Gastroesophageal sphincter (tissue), 3 donors: ENCODE data around the gene CHD6.

Source experiments
- POLR2A ChIP-seq, 2 donors: fragments of 450-650 bp; IDR thresholded peaks; one replicate each; pipeline ENCODE4 v1.6.1; 2017; ENCODE audit warnings: antibody characterized with exemption in 2 of 2, mild to moderate bottlenecking in 2 of 2, moderate library complexity in 1 of 2
- POLR2AphosphoS5 ChIP-seq: sonication (generic); formaldehyde crosslinking; IDR thresholded peaks from one replicate; pipeline ENCODE4 v1.6.1; 2017; ENCODE audit warnings: antibody characterized with exemption
- TF ChIP-seq, protein P1 (sequence below), 4 experiments: fragments of 200-600 bp in 2 of 4; fragments of 450-650 bp in 2 of 4; sonication (generic) in 1 of 4; IDR thresholded peaks; one replicate each; pipeline ENCODE4 v1.5.1; 2017 to 2019; ENCODE audit warnings: antibody characterized with exemption in 4 of 4, mild to moderate bottlenecking in 2 of 4, moderate library complexity in 2 of 4

DNA sequence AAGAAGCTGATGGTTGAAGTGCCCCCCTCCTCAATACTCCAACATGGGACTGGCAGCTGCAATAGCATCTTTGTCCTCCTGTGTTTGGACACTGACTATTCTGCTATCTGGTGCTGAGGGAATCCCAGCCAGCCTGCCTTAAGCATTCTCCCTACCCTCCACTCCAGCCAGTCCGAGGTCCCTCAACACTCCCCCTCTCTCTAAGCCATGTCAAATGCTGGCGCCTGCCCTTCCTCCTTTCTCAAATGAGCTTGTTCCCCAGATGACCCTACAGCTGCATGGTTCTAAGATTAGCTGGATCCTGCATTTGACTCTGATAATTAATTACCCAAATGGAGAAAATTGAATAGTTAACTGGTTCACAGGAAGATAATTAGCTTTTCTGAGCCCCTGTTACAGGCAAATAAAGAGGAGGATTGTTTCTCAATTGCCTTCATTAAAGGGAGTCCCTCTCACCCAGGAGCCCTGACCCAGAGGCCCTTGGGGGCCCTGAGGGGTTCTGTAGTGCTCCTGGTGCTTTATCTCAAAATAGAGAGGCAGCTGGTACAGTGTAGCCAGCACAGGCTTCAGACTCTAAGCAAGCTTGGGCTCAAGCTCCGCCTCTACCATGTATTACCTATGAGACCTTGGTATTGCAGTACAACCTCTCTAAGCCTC lies 37.9 kb upstream of the CHD6 start:
- TF ChIP-seq, protein P1, sequence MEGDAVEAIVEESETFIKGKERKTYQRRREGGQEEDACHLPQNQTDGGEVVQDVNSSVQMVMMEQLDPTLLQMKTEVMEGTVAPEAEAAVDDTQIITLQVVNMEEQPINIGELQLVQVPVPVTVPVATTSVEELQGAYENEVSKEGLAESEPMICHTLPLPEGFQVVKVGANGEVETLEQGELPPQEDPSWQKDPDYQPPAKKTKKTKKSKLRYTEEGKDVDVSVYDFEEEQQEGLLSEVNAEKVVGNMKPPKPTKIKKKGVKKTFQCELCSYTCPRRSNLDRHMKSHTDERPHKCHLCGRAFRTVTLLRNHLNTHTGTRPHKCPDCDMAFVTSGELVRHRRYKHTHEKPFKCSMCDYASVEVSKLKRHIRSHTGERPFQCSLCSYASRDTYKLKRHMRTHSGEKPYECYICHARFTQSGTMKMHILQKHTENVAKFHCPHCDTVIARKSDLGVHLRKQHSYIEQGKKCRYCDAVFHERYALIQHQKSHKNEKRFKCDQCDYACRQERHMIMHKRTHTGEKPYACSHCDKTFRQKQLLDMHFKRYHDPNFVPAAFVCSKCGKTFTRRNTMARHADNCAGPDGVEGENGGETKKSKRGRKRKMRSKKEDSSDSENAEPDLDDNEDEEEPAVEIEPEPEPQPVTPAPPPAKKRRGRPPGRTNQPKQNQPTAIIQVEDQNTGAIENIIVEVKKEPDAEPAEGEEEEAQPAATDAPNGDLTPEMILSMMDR (IDR thresholded peaks at IDR 0.05), result no peak
- TF ChIP-seq POLR2AphosphoS5 (no peak), POLR2A (IDR thresholded peaks at IDR 0.05) (no peak)
